Right lobe of liver (tissue), 6 donors: ENCODE results near the gene DSTYK. TPM values are rescaled to one million over a fixed set of nuclear protein-coding genes. Genes with fewer than 3 reads are reported as not detected.

ENCODE experiments used
- ATAC-seq, 4 donors: fragments of 200-7000 bp; cut with Tn5 transposase; one replicate each; pipeline ENCODE4 v1.9.1; 2020; ENCODE audit warnings: mild to moderate bottlenecking in 4 of 4, moderate library complexity in 4 of 4
- DNase-seq, 3 donors: peaks; one replicate each; pipeline ENCODE4 v3.0.0-alpha.2; 2020
- H3K27ac ChIP-seq, 3 donors: fragments of 200-600 bp; one replicate each; pipeline ENCODE4 v1.8.0; 2022
- H3K27me3 ChIP-seq, 2 donors: fragments of 200-600 bp; one replicate each; pipeline ENCODE4 v1.8.0; 2022
- H3K36me3 ChIP-seq, 4 donors: fragments of 200-600 bp; sonication (generic) in 1 of 4; one replicate each; pipeline versions ENCODE4 v1.5.1 to v1.8.0; 2017 to 2022; ENCODE audit warnings: control low read depth in 1 of 4
- H3K4me1 ChIP-seq, 4 donors: fragments of 200-600 bp; sonication (generic) in 1 of 4; one replicate each; pipeline versions ENCODE4 v1.5.1 to v1.8.0; 2017 to 2022; ENCODE audit warnings: control low read depth in 1 of 4
- H3K4me3 ChIP-seq, 3 donors: fragments of 200-600 bp; one replicate each; pipeline ENCODE4 v1.8.0; 2022
- H3K9me3 ChIP-seq, 4 donors: fragments of 200-600 bp; sonication (generic) in 1 of 4; one replicate each; pipeline versions ENCODE4 v1.5.1 to v1.8.0; 2017 to 2022; ENCODE audit warnings: control low read depth in 1 of 4
- CTCF ChIP-seq, 4 donors: fragments of 200-600 bp in 3 of 4; fragments of 450-650 bp in 1 of 4; IDR thresholded peaks; one replicate each; pipeline versions ENCODE4 v1.5.1 to v1.8.0; 2016 to 2022; ENCODE audit warnings: antibody characterized with exemption in 4 of 4, mild to moderate bottlenecking in 2 of 4
- POLR2A ChIP-seq: fragments of 450-650 bp; IDR thresholded peaks from one replicate; pipeline ENCODE4 v1.6.1; 2017; ENCODE audit warnings: antibody characterized with exemption, mild to moderate bottlenecking
- WGBS: methylation state at CpG from one replicate; pipeline ENCODE4 v1.1.6; 2018; ENCODE audit warnings: low coverage, low lambda C conversion rate; ENCODE audit not compliant: insufficient coverage; ENCODE audit errors: missing lambda C conversion rate; 5-methylcytosine and 5-hydroxymethylcytosine counted together
- intact Hi-C, 2 donors: fragments of 100-400 bp; cut with DNase I; formaldehyde crosslinking; loops; one replicate each; pipeline versions ENCODE4 v1.11.2 to v1.14.1; 2022
- total RNA-seq, 6 experiments: library from RNA; depleted of rRNA in 2 of 6; stranded (reverse); fragments of >200 nt in 2 of 6; fragmentation: NEBNext Ultra II Directional in 3 of 6; extraction: Animal tissue kit (Norgen Biotek cat#: 25700) in 3 of 6; gene quantifications; one replicate each; pipeline versions ENCODE4 v1.1.0 to v1.2.4, GENCODE V29; 2016 to 2023
- donor health status: DM: no; HTN: yes; CAD: no.
- donor health status: DM: no; HTN: no; CAD: no.
- donor health status: DM: no; HTN: no; CAD: no.
- donor health status: DM: no; HTN: yes; CAD: no.
- donor health status: DM: no; HTN: yes; CAD: no.

Gene DSTYK
- total RNA-seq, 6 experiments from 2014 or later = 2.5 to 2.9 (median 2.6) TPM

DNA sequence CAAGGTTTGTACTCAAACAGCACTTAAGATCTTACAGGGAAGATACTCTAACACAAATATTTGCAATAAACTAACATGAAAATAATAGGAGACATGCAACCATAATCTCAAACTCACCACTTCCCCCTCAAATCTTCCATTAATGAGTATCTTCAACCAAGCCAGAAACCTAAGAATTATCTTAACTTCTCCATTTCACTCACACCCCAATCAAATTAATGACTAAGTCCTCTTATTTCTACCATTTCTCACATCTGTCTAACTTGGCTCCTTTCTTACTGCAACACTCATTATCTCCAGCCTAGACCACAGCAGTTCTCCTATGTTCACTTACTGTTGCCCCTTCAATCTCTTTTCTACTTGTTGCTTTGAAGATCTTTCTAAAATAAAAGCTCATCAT is 100.1 kb downstream of the DSTYK start:
- Histone ChIP-seq H3K27me3 (no peaks in the 10 kb centered on the region), H3K36me3 (peaks cover 0 to 34% (median 4%) of the 10 kb centered on the region in 4 donors), H3K4me1 (no peaks in the 10 kb centered on the region), H3K4me3 (no peak overlapping the region), H3K27ac (no peak overlapping the region), H3K9me3 (no peaks in the 10 kb centered on the region)
- no peak for ATAC-seq
- TF ChIP-seq POLR2A = no peak
- no peak for TF ChIP-seq CTCF (IDR thresholded peaks at IDR 0.05)
- no peak for DNase-seq
- intact Hi-C loops = no loop called here

GRCh38 chr1:205109711-205110110 is 101.8 kb downstream of the DSTYK start:
- Histone ChIP-seq H3K4me1 (no peaks in the 10 kb centered on the region), H3K36me3 (peaks cover 0 to 50% (median 7%) of the 10 kb centered on the region in 4 donors), H3K27me3 (no peaks in the 10 kb centered on the region), H3K4me3 (no peak overlapping the region), H3K9me3 (no peaks in the 10 kb centered on the region), H3K27ac (no peak overlapping the region)
- TF ChIP-seq CTCF (IDR thresholded peaks at IDR 0.05) = no peak
- no peak for TF ChIP-seq POLR2A
- 97% methylated on average over 5 of the region's 5 CpGs for WGBS
- ATAC-seq (no peak), DNase-seq (no peak)
- intact Hi-C loops = no loop called here

- intact Hi-C loops = no loop called here
- Histone ChIP-seq H3K9me3 (no peaks in the 10 kb centered on the region), H3K27me3 (no peaks in the 10 kb centered on the region), H3K27ac (no peak overlapping the region), H3K36me3 (peaks cover 0 to 50% (median 7%) of the 10 kb centered on the region in 4 donors), H3K4me3 (no peak overlapping the region), H3K4me1 (no peaks in the 10 kb centered on the region)
- TF ChIP-seq CTCF (IDR thresholded peaks at IDR 0.05) (no peak), POLR2A (no peak)
- 100% methylated on average over 1 of the region's 1 CpG for WGBS
- DNase-seq (no peak), ATAC-seq (no peak)
Measured at GRCh38 chr1:205109269-205109668, 102.2 kb downstream of the DSTYK start.

DNA sequence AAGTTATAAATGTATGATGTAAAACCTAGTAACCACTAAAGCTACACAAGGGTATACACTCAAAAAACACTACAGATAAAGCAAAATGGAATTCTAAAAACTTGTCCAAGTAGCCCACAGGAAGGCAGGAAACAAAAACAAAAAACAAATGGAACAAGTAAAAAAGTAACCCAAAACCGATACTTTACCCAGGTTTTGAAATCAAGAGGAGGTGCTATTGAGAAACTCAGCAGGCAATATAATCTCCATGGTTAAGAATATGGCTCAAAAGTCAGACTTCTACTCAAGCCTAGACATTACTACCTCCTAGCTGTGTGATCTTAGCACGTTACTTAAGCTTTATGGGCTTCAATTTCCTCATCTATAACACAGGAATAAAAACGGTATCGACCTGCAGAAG is 103.0 kb downstream of the DSTYK start:
- no peaks in the 10 kb centered on the region for H3K4me1 ChIP-seq
- H3K4me3 ChIP-seq = no peak overlapping the region
- intact Hi-C loops = no loop called here
- TF ChIP-seq CTCF (IDR thresholded peaks at IDR 0.05) (no peak), POLR2A (no peak)
- DNase-seq (no peak), ATAC-seq (peak in 1 of 4 donors; percentile 50)
- 64% methylated on average over 4 of the region's 4 CpGs for WGBS
- H3K27ac ChIP-seq = no peak overlapping the region
- no peaks in the 10 kb centered on the region for H3K27me3 ChIP-seq
- peaks cover 0 to 50% (median 7%) of the 10 kb centered on the region in 4 donors for H3K36me3 ChIP-seq
- H3K9me3 ChIP-seq = no peaks in the 10 kb centered on the region

DNA sequence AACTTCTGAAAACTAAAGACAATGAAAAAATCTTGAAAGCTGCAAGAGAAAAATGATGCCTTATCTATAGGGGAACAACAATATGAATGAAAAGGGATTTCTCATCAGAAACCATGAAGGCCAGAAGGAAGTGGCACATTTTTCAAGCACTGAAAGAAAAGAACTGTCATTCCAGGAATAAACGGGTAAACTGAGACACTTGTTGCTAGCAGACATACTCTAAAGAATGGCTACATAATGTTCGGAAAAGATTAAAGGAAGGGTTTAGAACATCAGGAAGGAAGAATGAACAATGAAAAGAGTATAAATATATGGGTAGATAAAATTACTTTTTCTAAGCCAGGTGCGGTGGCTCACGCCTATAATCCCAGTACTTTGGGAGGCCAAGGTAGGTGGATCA is 104.2 kb downstream of the DSTYK start:
- DNase-seq (no peak), ATAC-seq (no peak)
- 90% methylated on average over 4 of the region's 4 CpGs for WGBS
- TF ChIP-seq POLR2A (no peak), CTCF (IDR thresholded peaks at IDR 0.05) (no peak)
- no peak overlapping the region for H3K4me3 ChIP-seq
- no peaks in the 10 kb centered on the region for H3K27me3 ChIP-seq
- peaks cover 0 to 50% (median 11%) of the 10 kb centered on the region in 4 donors for H3K36me3 ChIP-seq
- no peaks in the 10 kb centered on the region for H3K4me1 ChIP-seq
- no peaks in the 10 kb centered on the region for H3K9me3 ChIP-seq
- H3K27ac ChIP-seq = no peak overlapping the region
- intact Hi-C loops = no loop called here
